PFSK-1 (cell line): ENCODE data around the gene COPZ2.

Source experiments
- POLR2AphosphoS5 ChIP-seq: IDR thresholded peaks from 2 replicates; pipeline ENCODE4 v1.6.1; 2012; ENCODE audit warnings: low read depth, mild to moderate bottlenecking, control low read depth, low read length, moderate library complexity
- SIN3A ChIP-seq: IDR thresholded peaks from 2 replicates; pipeline ENCODE4 v1.6.1; 2012; ENCODE audit warnings: mild to moderate bottlenecking, low read length, moderate library complexity, borderline replicate concordance; ENCODE audit not compliant: insufficient read depth

- TF ChIP-seq SIN3A = no peak
- TF ChIP-seq POLR2AphosphoS5 = no peak
Observed at GRCh38 chr17:48056246-48056745, 18.7 kb upstream of the COPZ2 start.
